ENCODE data around the gene ITGB2. TPM values are rescaled to one million over a fixed set of nuclear protein-coding genes. Genes with fewer than 3 reads are reported as not detected.
A peak's percentile ranks its signal among the peaks of the same experiment; 100 is the strongest.

ITGB2 gene
- total RNA-seq, 1 donor from 2014 or later: 0.74 TPM

- Mint-ChIP-seq H3K4me3 (no peak overlapping the region), H3K27me3 (ENCODE audit: low read depth) (peaks cover 64% of the 10 kb centered on the region), H3K27ac (no peak overlapping the region), H3K4me1 (peaks cover 3% of the 10 kb centered on the region), H3K9me3 (no peaks in the 10 kb centered on the region), H3K36me3 (no peaks in the 10 kb centered on the region)
- DNase-seq (ENCODE audit: low spot score in 2 of 2, unreplicated experiment in 2 of 2): no peak
- no peak for TF ChIP-seq CTCF (IDR thresholded peaks at IDR 0.05; ENCODE audit: unreplicated experiment)
Observed at GRCh38 chr21:44921928-44922327, 1.2 kb upstream of the ITGB2 start.

- no peak for DNase-seq (ENCODE audit: low spot score in 2 of 2, unreplicated experiment in 2 of 2)
- Mint-ChIP-seq H3K4me1 (peaks cover 2% of the 10 kb centered on the region), H3K36me3 (no peaks in the 10 kb centered on the region), H3K27me3 (ENCODE audit: low read depth) (peaks cover 59% of the 10 kb centered on the region), H3K27ac (no peak overlapping the region), H3K9me3 (no peaks in the 10 kb centered on the region), H3K4me3 (no peak overlapping the region)
- no peak for TF ChIP-seq CTCF (IDR thresholded peaks at IDR 0.05; ENCODE audit: unreplicated experiment)
Observed at GRCh38 chr21:44919913-44920693, 596 bp downstream of the ITGB2 start.

GRCh38 chr21:44919111-44919912 is 1.4 kb downstream of the ITGB2 start:
- H3K27me3 Mint-ChIP-seq (ENCODE audit: low read depth): peaks cover 56% of the 10 kb centered on the region
- H3K27ac Mint-ChIP-seq: no peak overlapping the region
- no peaks in the 10 kb centered on the region for H3K36me3 Mint-ChIP-seq
- no peaks in the 10 kb centered on the region for H3K9me3 Mint-ChIP-seq
- peaks cover 2% of the 10 kb centered on the region for H3K4me1 Mint-ChIP-seq
- no peak for DNase-seq (ENCODE audit: low spot score in 2 of 2, unreplicated experiment in 2 of 2)
- no peak for TF ChIP-seq CTCF (IDR thresholded peaks at IDR 0.05; ENCODE audit: unreplicated experiment)
- H3K4me3 Mint-ChIP-seq: no peak overlapping the region

- Mint-ChIP-seq H3K9me3 (no peaks in the 10 kb centered on the region), H3K36me3 (no peaks in the 10 kb centered on the region), H3K4me1 (peaks cover 2% of the 10 kb centered on the region), H3K27me3 (ENCODE audit: low read depth) (peaks cover 49% of the 10 kb centered on the region), H3K27ac (no peak overlapping the region), H3K4me3 (peak overlapping the region; percentile 50)
- no peak for DNase-seq (ENCODE audit: low spot score in 2 of 2, unreplicated experiment in 2 of 2)
- no peak for TF ChIP-seq CTCF (IDR thresholded peaks at IDR 0.05; ENCODE audit: unreplicated experiment)
Observed at GRCh38 chr21:44918581-44919033, 2.1 kb downstream of the ITGB2 start.

GRCh38 chr21:44918107-44918470 is 2.6 kb downstream of the ITGB2 start:
- DNase-seq (ENCODE audit: low spot score in 2 of 2, unreplicated experiment in 2 of 2): no peak
- Mint-ChIP-seq H3K4me3 (no peak overlapping the region), H3K27me3 (ENCODE audit: low read depth) (peaks cover 47% of the 10 kb centered on the region), H3K27ac (no peak overlapping the region), H3K4me1 (peaks cover 2% of the 10 kb centered on the region), H3K36me3 (no peaks in the 10 kb centered on the region), H3K9me3 (no peaks in the 10 kb centered on the region)
- no peak for TF ChIP-seq CTCF (IDR thresholded peaks at IDR 0.05; ENCODE audit: unreplicated experiment)
